HG03175 (cell line): Measurements from ENCODE around the gene ZFAND3.
"Not testable (repeated sequence)": the region's sequence is repeated elsewhere in the genome, so short reads cannot be mapped to it uniquely, and the experiment has no call there.

ENCODE experiments used
- ATAC-seq: cut with Tn5 transposase; IDR thresholded peaks from one replicate; pipeline ENCODE4 v1.9.1; 2021; ENCODE audit warnings: mild to moderate bottlenecking, moderate library complexity; ENCODE audit not compliant: unreplicated experiment

ZFAND3 gene

DNA sequence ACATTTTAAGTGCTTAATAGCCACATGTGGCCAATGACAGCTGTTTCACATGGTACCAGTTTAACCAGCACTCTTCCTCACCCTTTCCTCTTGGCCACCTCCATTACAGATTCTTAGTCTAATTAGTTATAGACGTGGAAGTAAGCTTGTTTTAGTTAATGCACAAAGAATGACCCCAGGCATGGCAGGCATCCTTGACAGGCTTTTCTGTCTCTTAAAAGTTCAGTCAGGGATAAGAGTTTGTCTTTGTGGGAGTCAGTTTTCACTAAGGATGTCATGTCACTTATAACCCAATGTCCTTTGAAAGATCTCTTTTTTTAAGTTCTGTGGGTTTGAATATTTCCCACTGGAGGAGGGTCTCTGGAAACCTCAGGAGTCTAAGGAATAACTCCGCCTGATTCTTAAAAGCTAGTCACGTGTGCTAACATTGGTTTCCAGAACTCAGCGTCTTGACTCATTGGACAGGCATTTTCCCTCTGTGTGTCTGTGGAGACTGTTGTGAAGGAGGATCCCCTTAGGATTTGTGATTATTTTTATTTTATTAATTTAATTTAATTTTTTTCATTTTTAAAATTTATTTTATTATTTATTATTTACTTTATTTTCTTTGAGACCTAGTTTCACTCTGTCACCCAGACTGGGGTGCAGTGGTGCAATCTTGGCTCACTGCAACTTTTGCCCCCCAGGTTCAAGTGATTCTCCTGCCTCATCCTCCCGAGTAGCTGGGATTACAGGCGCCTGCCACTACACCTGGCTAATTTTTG lies 171.4 kb downstream of the ZFAND3 start:
- ATAC-seq, result no peak

DNA sequence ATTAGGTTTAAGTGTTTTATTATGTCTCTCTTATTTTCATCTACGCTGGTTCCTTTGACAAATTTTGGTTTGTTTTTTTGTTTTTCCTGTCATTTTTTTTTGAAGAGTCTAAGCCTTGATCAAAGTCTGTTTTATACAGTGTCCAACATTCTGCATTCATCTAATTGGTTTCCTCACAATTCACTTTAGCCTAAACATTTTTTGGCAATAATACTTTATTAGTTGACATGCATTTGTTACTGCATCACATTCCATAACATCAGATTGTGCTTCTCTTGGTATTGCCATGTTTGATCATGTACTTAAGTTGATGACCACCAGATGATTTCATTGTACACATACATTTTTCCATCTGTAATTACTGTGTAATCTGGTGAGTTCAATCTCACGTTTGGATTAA lies 173.2 kb downstream of the ZFAND3 start:
- no peak for ATAC-seq

DNA sequence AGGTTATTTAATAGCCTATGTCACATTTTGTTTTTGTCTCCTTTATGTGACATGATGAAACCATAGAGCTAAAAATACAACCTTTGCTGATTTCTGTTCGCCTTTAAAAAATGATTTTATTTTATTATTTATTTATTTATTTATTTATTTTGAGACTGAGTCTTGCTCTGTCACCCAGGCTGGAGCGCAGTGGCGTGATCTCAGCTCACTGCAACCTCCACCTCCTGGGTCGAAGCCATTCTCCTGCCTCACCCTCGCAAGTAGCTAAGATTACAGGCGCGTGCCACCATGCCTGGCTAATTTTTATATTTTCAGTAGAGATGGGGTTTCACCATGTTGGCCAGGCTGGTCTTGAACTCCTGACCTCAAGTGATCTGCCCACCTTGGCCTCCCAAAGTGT lies 173.7 kb downstream of the ZFAND3 start:
- not testable (repeated sequence) for ATAC-seq

GRCh38 chr6:37993596-37993995 lies 174.1 kb downstream of the ZFAND3 start:
- ATAC-seq, result no peak

- no peak for ATAC-seq
Measured at GRCh38 chr6:37994223-37994622, 174.7 kb downstream of the ZFAND3 start.

GRCh38 chr6:37998366-37998765 lies 178.8 kb downstream of the ZFAND3 start:
- ATAC-seq, result no peak

- no peak for ATAC-seq
Measured at GRCh38 chr6:38001386-38001785, 181.9 kb downstream of the ZFAND3 start.

GRCh38 chr6:38004908-38005307 lies 185.4 kb downstream of the ZFAND3 start:
- no peak for ATAC-seq

- ATAC-seq, result no peak
Measured at GRCh38 chr6:38011937-38012336, 192.4 kb downstream of the ZFAND3 start.

- ATAC-seq, result no peak
Measured at GRCh38 chr6:38012573-38012972, 193.0 kb downstream of the ZFAND3 start.

DNA sequence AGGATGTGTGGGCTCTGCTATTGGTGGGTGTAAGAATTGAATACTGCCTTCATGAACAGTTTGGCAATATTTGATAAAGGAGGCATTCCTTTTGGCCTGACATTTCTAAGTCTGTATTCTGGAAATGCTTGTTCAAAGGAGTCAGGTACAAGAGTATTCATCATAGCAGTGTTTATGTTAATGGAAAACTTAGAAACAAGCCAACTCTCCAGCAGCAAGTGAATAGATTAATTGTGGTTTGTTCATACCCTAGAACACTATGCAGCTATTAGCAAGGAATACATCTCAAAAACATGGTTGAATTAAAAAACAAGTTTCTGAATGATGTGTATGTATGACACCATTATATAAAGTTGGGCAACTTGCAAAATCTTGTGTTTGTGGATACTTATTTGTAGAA lies 195.8 kb downstream of the ZFAND3 start:
- ATAC-seq, result no peak

DNA sequence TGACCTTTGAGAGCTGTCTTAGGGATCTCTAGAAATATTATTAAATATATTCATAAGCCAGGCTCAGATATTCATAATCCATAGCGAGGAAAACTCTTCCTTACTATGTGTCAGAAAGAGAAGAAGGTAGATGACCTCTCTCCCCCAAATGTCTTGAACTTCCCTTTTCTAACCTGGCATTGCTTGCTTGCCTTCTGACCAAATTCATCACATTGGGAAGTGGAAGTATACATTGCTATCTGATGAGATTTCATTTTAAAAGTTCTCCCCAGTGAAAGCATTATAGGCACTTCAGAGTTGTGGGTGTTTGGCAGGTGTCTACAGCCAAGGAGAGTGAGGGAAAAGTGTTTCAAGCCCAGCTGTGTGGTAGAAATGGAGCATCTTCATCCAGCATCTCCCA lies 197.3 kb downstream of the ZFAND3 start:
- no peak for ATAC-seq

DNA sequence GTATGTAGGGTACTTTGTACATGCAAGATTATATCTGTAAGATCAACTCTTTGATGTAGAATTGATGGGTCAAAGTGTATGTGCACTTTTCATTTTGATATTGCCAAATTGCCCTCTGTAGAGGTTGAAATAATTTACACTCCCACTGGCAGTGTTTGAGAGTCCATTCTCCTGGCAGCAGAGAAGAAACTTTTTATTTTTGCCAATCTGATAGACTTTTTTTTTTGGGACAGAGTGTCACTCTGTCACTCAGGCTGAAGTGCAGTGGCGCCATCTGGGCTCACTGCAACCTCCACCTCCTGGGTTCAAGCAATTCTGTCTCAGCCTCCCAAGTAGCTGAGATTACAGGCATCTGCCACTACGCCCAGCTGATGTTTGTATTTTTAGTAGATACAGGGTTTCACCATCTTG lies 199.2 kb downstream of the ZFAND3 start:
- ATAC-seq, result no peak

- no peak for ATAC-seq
Measured at GRCh38 chr6:38020593-38020992, 201.1 kb downstream of the ZFAND3 start.

DNA sequence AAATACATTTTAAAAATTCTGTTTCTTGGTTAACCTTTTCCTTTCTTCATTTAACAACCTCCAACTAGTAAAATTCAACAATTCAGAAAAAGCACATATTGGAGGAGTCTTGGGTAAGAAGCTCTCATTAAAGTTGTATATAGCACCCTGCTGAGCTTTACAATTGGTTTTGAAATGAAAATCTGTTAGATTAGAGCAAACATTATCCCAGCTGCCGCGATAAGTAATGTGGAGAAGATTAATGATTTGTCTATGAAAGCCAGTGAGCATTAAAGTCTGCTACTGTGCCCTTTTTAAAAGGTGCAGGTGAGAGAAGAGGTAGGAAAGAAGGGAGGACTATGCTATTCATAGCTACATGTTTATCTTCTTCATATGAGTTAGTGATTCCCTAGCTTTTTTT lies 201.5 kb downstream of the ZFAND3 start:
- no peak for ATAC-seq

DNA sequence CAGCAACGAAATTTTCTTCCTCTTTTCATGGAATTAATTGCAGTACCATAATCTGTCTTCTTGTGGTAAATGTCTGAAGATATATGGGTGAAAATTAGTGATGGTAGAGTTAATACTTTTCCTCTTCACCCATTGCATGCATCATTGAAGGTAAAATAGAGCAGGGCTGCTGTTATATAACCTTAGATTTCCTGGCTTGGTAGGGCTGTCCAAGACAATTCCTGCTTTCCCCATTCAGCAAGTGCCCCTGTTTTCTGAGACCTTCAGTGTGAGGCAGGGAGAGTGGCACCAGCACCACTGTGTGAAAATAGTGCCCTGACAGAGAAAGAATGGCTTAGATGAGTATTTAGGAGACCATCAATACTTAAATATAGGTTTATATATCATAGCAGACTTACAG lies 202.0 kb downstream of the ZFAND3 start:
- ATAC-seq, result no peak

- ATAC-seq, result no peak
Measured at GRCh38 chr6:38022688-38023087, 203.2 kb downstream of the ZFAND3 start.

GRCh38 chr6:38024908-38025307 lies 205.4 kb downstream of the ZFAND3 start:
- ATAC-seq, result no peak

DNA sequence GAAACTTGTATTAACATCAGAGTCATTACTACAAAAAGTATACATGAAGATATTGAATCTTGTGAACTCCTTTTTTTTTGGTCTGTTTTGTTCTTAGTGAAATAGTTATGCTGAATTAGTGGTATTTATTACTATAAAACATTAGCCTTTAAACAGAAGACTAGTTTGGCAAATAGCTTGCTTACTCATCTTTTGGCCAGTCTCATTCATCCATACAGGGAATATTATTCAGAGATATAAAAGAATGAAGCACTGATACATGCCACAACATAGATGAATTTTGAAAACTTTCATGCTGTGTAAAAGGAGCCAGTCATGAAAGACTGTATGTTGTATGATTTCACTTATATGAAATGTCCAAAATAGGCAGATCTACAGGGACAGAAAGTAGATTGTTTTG lies 205.9 kb downstream of the ZFAND3 start:
- no peak for ATAC-seq

- no peak for ATAC-seq
Measured at GRCh38 chr6:38027685-38028373, 208.3 kb downstream of the ZFAND3 start.

GRCh38 chr6:38030380-38030779 lies 210.9 kb downstream of the ZFAND3 start:
- no peak for ATAC-seq

- ATAC-seq, result no peak
Measured at GRCh38 chr6:38032797-38033196, 213.3 kb downstream of the ZFAND3 start.
